Measurements from ENCODE around the gene ACOXL.
"Not testable (repeated sequence)": the region's sequence is repeated elsewhere in the genome, so short reads cannot be mapped to it uniquely, and the experiment has no call there.

DNA sequence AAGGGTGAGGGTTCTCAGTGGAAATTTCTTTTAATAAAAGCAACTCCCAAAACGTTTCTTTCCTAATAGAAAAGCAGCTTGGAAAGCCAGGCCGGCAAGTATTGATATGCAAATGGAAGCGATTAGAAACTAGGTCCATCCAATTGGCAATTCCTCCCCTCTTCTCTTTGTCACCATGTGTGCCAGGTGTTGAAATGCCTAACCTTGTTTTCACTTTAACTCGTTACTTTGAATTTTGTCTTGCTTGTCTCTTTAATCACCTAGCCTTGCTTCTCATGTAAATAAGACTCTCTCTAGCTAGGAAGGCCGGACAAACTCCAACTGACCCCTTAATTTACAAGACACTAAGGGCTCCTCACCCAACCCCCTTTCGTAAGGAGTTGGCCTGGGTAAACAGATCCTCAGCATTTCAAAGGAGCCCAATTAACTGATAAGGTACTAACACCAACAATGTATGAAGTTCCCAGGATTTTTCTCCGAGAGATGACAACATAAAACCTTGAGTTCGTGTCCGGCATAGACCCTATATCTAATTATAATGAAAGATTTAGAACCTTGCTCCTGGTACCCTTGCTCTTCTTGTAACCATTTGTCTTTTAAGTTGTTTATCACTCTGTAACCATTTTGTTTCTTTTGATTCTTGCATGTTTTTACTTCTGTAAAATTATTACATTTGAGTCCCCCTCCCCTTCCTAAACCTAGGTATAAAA, 44.4 kb upstream of the ACOXL start:
- TF ChIP-seq, protein P1, sequence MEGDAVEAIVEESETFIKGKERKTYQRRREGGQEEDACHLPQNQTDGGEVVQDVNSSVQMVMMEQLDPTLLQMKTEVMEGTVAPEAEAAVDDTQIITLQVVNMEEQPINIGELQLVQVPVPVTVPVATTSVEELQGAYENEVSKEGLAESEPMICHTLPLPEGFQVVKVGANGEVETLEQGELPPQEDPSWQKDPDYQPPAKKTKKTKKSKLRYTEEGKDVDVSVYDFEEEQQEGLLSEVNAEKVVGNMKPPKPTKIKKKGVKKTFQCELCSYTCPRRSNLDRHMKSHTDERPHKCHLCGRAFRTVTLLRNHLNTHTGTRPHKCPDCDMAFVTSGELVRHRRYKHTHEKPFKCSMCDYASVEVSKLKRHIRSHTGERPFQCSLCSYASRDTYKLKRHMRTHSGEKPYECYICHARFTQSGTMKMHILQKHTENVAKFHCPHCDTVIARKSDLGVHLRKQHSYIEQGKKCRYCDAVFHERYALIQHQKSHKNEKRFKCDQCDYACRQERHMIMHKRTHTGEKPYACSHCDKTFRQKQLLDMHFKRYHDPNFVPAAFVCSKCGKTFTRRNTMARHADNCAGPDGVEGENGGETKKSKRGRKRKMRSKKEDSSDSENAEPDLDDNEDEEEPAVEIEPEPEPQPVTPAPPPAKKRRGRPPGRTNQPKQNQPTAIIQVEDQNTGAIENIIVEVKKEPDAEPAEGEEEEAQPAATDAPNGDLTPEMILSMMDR (IDR thresholded peaks at IDR 0.05), result not testable (repeated sequence)
- not testable (repeated sequence) for TF ChIP-seq POLR2A (IDR thresholded peaks at IDR 0.05)

All from body of pancreas (tissue), 4 donors.